GDM1 (cell line): ENCODE data around the gene SMG6.
"Not testable (repeated sequence)": the region's sequence is repeated elsewhere in the genome, so short reads cannot be mapped to it uniquely, and the experiment has no call there.

Experiments
- DNase-seq: peaks from one replicate; lab custom pipeline; 2025; lab: John Stamatoyannopoulos, UW

The SMG6 gene

DNA sequence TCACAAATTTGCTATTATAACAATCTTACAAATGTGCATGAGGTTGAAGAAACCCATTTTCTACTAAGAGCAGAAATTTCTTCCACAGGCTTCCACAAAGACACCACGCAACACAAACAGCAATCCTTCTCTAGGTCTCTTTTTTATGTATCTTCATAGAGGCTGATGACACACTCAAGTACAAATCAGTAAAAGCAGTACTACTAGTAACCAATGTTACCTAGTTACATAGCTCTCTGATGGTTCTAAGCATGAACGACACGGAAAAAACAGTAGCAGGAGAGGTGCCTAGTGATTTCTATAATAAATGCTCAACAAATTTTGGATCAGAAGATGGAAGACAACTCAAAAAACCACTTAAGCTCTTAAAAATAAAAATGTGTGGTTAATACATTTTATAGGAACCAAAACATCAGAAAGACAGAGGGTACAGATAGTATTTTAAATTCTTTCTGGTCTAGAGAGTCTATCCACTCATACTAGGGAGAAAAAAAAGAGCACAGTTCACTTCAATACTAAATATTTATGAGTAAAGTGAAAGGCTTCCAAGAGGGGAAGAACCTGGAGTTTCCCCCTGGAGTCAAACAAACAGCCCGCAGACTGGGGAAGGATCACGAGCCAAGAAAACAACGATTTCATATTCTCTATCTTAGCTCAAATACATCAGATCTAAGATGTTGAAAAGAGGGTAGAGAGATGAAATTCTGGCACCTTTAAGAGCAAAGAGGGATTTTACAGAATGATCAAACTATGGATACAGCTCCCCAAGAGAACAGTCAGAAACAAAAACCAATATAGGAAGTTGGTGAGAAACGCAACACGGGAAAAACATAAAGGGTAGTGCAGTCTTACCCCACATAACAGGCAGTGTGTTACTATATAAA lies 40.2 kb downstream of the SMG6 start:
- DNase-seq, result no peak

GRCh38 chr17:2262135-2262587 lies 41.4 kb downstream of the SMG6 start:
- no peak for DNase-seq

GRCh38 chr17:2259769-2260536 lies 43.6 kb downstream of the SMG6 start:
- DNase-seq, result no peak

DNA sequence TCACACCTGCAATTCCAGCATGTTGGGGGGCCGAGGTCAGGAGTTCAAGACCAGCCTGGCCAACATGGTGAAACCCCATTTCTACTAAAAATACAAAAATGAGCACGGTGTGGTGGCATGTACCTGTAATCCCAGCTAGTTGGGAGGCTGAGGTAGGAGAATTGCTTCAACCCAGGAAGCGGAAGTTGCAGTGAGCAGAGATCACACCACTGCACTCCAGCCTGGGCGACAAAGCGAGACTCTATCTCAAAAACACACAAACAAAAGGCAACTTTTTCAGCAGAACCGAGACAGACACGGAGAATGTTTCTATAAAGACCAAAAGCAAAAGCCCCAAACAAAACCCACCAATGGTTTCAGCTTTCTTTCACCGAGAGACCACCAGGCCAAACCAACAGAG lies 44.8 kb downstream of the SMG6 start:
- not testable (repeated sequence) for DNase-seq

DNA sequence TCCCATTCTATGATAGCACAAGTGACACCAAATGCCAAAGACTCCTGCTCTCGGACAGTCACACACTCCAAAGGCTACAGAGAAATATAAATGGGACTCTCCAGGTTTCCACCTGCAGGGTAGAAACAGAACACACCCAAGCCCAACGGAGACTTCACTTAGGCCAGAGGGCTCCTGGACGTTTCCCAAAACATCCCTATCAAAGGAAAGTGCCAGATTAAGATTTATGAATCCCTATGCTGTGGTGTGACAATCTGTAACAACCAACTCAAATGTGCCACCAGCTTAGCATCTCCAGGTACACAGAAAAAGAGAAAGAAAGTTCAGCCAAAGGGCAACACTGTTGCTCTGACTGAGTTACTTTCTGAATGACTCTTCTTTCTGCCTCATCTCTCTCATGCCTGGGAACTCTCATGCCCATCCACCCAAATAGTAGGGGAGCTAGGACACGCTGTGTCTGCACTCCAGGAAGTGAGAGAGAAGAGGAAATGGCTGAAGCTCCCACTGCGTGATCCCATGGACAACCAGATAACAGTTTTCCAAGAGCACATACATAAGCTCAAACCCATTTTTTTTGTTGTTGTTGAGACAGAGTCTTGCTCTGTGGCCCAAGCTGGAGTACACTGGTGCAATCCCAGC lies 49.7 kb downstream of the SMG6 start:
- DNase-seq, result no peak

DNA sequence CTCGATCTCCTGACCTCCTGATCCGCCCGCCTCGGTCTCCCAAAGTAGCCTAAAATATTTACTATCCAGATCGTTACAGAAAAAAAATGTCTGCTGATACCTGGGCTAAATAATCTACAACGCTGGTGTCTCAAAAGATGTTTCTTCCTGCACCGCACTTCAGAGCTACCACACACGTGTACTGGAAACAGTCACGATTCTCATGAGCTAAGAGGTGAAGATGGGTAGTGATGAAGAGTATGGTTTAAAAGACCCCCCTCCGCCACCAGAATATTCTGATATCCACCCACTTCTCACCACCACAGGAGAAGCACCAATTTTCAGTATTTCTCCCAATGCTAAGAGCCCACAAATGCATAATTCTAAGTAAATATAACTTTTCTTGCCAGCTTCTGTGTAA lies 50.2 kb downstream of the SMG6 start:
- DNase-seq, result no peak

GRCh38 chr17:2251098-2251497 lies 52.5 kb downstream of the SMG6 start:
- DNase-seq, result no peak

- DNase-seq, result no peak
Measured at GRCh38 chr17:2250140-2251095, 53.2 kb downstream of the SMG6 start.

- no peak for DNase-seq
Measured at GRCh38 chr17:2247005-2247404, 56.6 kb downstream of the SMG6 start.

DNA sequence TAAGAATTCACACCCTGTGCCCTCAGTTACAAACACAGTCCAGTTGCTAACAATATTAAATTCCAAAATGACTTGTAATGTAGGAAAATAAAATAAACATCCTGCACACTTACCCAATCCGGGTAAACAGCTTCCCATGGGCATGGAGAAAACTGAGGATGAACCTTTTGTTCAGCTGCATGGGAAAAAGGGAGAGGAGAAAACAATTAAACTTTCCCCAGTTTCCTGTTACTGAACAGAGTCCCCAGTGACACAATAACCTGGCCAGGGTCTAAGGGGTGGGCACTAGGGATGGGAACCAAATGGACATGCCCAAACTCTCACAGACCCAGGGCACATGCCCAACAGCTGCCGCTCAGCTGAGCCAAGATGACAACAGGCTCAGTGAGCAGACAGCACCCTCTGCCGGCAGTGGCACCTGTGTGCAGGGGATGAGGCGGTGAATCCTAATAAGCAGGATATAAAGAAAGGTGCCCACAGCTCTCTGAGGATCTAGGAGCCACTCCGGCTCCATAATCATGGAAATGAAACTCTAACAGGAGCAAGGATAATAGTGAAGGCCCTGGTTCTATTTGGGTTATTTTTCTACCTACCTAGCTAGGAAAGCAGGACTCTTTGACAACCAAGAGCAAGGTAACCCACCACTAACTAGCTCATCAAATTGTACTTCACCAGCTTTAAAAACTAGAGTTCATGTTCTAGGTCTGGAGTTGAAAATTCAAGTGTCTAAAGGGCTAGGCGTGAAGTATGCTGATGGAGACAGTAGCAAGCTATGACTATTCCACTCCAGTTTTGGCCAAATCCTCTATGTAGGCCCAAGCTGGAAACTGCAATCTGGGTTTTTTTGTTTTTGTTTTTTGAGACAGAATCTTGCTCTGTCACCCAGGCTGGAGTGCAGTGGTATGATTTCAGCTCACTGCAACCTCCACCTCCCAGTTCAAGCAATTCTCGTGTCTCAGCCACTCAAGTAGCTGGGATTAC lies 58.8 kb downstream of the SMG6 start:
- DNase-seq, result peak; percentile 66

GRCh38 chr17:2243953-2244352 lies 59.6 kb downstream of the SMG6 start:
- no peak for DNase-seq

- no peak for DNase-seq
Measured at GRCh38 chr17:2241823-2242222, 61.8 kb downstream of the SMG6 start.

DNA sequence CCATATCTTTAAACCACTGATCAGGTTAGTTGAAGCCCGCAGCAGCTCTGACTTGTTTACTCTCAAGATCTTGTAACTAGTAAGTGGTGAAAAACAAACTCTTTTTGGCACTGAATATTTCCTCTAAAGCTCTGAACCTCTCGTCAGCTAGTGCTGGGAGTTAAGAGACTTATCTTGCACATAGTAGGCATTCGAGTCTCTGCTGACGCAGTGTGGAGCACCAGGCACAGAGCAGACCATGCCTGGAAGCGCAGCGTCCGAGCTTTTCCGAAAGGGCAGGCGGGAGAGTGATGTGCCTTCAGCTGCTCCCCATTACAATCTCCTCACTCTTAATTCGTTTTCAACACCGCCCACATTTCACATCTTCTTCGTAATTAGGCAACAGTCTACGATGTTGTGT lies 63.0 kb downstream of the SMG6 start:
- DNase-seq, result no peak

- no peak for DNase-seq
Measured at GRCh38 chr17:2239882-2240430, 63.6 kb downstream of the SMG6 start.

- DNase-seq, result no peak
Measured at GRCh38 chr17:2239170-2239551, 64.4 kb downstream of the SMG6 start.

DNA sequence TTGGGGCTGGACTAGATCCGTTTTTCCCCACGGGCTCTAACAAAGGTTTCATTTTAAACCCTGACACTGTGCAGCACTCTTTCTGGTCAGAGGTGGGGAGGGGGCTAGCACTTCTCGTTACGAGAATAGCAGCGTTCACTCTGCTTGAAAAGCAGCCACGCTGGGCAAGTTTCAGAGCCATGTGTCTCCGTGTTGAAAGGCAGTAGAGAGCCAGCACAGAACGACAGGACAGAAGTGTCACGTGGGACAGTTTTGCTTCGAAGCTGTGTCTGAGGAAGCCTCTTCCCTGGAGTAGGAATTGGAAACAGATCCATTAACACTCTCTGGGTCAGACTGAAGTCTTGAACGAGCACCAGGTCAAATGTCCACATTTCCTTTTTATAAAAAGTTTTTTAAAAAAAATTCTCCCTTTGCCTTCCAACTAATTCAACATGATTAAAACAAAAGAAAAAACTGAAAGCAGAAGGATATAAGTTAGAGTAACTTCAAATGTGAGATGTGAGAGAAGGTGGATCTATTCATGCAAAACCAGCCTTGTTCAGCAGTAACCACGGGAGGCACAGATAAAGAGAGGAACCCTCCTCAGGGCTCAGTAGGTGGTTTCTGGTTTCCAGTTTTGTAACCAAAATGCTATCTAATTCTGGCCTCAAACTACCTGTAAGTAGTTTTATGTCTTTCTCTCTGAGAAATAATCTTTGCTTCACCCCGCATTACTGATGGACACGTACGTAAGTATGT lies 65.0 kb downstream of the SMG6 start:
- no peak for DNase-seq

DNA sequence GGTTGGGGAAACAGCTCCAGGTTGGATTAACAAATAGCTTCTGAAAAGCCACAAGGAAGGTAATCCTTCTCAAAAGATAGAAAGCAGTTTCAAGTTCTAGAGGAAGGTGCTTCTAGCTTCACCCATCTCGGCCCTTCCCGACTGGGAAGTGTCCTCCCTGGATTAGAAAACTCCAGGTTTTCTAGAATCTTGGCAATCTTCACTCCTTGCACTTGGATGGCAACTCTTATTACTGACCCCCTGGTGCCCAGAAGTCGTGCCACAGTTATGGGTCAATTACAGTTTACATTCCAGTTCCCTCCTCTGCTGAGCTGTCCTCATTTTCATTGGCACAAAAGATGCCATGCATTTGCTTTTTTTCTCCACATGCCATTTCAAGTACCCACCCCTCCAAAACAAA lies 65.6 kb downstream of the SMG6 start:
- DNase-seq, result no peak

DNA sequence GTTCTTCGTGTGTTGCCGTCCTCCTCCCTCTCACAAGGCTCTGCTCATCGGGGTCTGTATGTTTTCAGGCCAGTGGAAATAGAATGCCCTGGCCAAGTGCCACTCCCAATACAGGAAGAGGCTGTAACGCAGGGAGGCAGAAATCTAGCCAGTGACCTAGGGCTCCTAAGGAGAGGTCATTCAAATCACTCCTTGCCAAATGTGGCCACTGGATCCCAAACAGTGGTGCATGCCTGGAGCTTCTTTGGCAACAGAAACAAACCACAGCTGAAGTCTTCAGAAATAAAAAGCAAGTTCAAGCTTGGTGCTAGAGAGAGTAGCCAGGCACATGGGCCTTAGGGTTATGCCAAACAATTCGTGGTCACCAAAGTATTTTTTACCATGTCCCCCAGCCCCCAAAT lies 66.1 kb downstream of the SMG6 start:
- DNase-seq, result no peak

DNA sequence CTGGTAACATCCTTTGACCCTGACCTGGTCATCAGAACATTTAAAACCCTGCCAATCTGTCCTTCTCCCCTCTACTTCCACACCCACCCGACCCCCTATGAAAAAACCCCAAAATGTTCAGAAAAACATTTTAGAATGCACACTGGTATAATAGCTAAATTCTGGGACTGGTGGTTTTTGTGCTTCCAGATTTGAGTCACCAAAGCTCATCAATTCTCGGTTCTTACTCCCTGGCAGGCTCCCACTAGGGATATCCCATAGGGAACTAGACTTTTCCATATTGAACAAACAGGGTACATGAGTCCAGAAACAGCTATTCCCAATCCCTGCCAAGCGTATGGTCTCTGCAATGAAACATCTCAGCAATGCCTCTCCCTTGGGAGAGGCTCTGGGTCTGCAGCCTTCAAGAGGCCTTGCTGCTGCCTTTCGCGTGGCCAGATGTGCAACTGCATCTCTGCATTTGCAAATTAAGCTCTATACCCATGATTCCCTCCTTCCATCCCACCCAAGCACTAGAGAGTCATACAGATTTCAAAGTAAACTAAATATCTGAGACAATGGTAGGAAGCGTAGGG lies 67.7 kb downstream of the SMG6 start:
- no peak for DNase-seq
